GM19372 (cell line): Measurements from ENCODE around the gene IL4.
"Not testable (repeated sequence)": the region's sequence is repeated elsewhere in the genome, so short reads cannot be mapped to it uniquely, and the experiment has no call there.

ENCODE experiments used
- ATAC-seq: cut with Tn5 transposase; IDR thresholded peaks from one replicate; pipeline ENCODE4 v1.9.1; 2021; ENCODE audit warnings: mild to moderate bottlenecking, low read depth, moderate library complexity; ENCODE audit not compliant: unreplicated experiment

IL4 gene

DNA sequence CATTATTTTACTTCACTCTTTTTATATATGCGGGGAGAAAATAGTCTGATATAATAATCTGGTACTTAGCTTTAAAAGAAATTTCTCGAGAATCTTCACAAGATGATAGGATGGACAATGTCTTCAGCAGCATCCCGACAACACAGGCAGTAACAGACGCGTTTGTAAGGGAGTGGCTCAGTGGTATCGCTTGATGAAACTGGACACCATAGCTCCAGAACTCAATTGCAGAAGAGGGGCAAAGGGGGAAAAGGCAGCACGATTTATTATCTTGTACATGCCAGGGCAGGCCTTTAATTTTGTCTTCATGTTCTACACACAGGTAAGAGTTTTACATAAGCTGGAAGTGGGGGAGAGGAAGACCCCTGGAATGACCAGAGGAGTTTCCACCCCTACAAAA, 15.7 kb downstream of the IL4 start:
- ATAC-seq, result no peak

GRCh38 chr5:132690156-132690555, 16.4 kb downstream of the IL4 start:
- no peak for ATAC-seq

GRCh38 chr5:132691755-132692631, 18.2 kb downstream of the IL4 start:
- ATAC-seq, result not testable (repeated sequence)

DNA sequence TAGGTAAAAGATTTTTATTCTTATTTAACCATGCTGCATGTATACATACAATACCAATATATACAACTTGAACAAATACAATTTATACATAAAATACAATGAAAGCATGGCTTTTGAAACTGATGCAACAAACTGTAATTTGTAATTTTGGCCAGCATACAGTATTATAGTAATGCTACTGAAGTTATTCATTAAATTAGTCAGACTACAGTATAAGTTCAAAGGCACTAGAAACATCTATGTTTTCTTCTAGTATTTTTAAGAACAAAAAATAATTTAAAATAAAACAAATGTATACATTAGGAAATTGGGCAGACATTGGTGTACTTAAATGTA, 18.8 kb downstream of the IL4 start:
- no peak for ATAC-seq

GRCh38 chr5:132695956-132696355, 22.2 kb downstream of the IL4 start:
- ATAC-seq, result no peak

DNA sequence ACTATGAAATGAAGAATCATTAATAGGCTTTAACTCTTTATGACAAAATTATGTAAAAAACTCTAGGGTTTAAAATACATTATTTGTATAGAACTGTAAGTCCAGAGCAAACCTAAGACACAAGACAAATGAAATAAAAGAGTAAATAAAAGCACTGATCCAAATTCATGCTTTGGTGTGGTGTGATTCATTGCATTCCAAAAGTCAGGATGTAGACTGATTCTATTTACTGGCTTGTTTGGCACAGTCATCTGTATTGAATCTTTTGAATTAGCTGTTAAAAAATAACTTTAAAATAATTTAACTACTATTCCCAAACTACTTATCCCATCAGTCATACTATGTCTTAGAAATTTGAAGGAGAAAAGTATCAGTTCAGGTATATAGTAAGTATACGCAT, 31.1 kb downstream of the IL4 start:
- ATAC-seq, result no peak

DNA sequence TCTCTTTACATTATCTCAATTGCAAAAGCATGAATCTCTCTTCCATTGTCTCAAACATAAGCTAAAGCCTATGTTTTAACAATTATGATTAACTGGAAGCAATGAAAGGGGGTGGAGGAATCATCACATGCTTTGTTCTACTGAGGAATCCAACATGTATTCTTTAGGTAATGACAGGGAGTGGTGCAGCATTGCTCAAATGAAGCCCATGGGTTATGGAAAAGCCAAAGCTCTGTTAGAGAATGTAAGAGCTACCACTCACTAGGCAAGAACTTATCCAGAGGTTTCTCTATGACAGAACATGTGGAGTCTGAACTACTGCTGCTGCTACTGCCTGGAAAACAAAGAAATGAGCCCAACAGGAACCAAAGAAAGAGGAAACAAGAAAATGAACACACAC, 34.9 kb downstream of the IL4 start:
- ATAC-seq, result no peak

DNA sequence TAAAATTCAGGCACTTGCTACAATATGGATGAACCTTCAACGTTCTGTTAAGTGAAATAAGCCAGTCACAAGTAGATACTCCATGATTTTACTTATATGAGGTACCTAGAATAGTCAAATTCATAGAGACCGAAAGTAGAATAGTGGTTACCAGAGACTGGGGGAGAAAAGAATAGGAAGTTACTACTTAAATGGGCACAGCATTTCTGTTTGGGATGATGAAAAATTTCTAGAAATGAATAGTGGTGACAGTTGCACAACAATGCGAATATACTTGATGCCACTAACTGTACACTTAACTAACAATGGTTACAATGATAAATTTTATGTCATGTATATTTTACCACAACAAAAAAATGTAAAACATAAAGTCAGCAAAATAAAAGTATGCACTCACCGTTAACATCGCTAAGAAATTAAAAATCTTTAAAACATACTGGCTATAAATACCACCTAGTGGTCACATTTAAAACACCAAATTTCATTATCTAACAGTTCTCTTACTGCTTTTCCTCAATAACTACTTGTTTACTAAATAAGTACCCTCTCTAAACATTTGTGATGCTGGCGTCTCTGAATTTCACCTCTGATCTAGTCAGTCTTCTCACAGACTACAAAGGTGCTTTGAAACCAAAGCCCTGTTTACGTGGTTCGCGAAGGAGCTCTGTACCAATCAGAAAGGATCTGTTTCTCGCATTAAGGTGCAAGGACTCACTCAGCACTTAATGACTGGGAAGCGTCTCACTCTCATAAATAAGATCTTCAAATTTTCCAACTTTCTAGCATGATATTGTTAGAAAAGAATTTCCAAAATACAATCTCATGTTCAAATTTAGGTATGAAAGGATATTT, 40.9 kb downstream of the IL4 start:
- ATAC-seq, result no peak

DNA sequence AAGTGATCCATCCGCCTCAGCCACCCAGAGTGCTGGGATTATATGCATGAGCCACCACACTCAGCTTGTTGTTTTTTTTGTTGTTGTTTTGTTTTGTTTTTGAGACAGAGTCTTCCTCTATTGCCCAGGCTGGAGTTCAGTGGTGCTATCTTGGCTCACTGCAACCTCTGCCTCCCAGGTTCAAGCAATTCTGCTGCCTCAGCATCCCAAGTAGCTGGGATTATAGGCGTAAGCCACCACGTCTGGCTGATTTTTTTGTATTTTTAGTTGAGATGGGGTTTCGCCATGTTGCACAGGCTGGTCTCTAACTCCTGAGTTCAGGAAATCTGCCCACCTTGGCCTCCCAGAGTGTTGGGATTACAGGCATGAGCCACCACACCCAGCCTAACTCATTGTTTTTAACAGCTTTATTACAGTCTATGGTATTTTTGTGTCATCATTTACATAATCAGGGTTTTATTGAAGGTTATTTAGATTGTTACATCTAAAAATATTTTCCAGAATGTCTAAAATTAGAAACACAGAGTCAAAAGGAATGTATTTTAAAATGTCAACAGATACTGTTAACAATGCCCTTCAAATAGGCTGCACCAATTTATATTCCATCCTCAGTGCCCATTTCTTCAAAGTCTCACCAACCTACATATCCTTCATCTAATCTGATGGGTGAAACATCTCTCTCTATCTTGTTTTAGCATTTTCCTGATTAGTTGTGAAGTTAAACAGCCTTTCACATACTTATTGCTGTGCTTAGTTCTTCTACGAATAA, 44.9 kb downstream of the IL4 start:
- ATAC-seq, result no peak

- ATAC-seq, result no peak
Observed at GRCh38 chr5:132725745-132726144, 52.0 kb downstream of the IL4 start.

- ATAC-seq, result no peak
Observed at GRCh38 chr5:132729896-132730295, 56.1 kb downstream of the IL4 start.
